ENCODE data around the gene DAP. TPM values are rescaled to one million over a fixed set of nuclear protein-coding genes. Genes with fewer than 3 reads are reported as not detected.

DAP gene
- total RNA-seq, 1 experiment from 2014 or later, result 279 TPM

DNA sequence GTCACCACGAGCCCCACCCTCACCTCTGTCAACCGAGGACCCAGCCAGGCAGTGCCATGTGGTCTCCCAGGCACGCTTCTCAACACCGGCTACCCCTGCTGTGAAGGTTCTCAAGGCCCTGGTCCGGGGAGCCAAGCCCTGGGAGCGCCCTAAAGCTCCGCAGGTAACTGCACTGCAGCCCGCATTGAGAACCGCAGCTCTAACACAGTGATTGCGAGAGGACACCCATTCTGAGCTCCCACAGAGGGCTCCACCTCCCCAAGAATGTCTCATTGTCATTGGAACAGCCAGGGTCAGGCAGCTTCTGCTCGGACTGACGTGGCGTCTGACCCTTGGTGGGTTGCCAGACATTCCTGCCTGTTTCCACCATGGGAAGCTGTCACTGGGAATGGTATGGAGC lies 108.9 kb downstream of the DAP start:
- Histone ChIP-seq H3F3A (ENCODE audit: insufficient read depth, low read depth) (peaks cover 6% of the 10 kb centered on the region; the same call in 1 of the 2 replicates), H3K27ac (no peak overlapping the region), H3K4me3 (no peak overlapping the region), H3K9me3 (ENCODE audit: insufficient read depth, low read depth) (no peaks in the 10 kb centered on the region), H3K4me1 (replicated peaks; ENCODE audit: insufficient read depth) (peaks cover 4% of the 10 kb centered on the region; the same call in 1 of the 2 replicates), H2AFZ (no peak overlapping the region), H3K27me3 (ENCODE audit: insufficient read depth, low read depth) (no peaks in the 10 kb centered on the region), H3K9me2 (ENCODE audit: insufficient read depth) (no peaks in the 10 kb centered on the region), H3K4me2 (no peak overlapping the region), H3K79me2 (ENCODE audit: low read depth) (no peaks in the 10 kb centered on the region), H3K36me3 (ENCODE audit: low read depth) (no peaks in the 10 kb centered on the region), H4K20me1 (ENCODE audit: insufficient read depth) (no peaks in the 10 kb centered on the region)
- CTCF ChIA-PET, result no interaction called here
- intact Hi-C loops (cut with micrococcal nuclease; ENCODE audit: unreplicated experiment), result no loop called here
- no peak for DNase-seq
- POLR2A ChIA-PET (ENCODE audit: unreplicated experiment), result interaction anchor here (0.6 kb wide), 1 partner anchor 9 kb away, joined by 10 read pairs; no protein-coding TSS in a partner anchor
- no TSS peak for BruUV-seq (replicated peaks)
- no peak for TF ChIP-seq EZH2 (IDR thresholded peaks at IDR 0.05; ENCODE audit: low read depth)
- TF ChIP-seq, protein P1, sequence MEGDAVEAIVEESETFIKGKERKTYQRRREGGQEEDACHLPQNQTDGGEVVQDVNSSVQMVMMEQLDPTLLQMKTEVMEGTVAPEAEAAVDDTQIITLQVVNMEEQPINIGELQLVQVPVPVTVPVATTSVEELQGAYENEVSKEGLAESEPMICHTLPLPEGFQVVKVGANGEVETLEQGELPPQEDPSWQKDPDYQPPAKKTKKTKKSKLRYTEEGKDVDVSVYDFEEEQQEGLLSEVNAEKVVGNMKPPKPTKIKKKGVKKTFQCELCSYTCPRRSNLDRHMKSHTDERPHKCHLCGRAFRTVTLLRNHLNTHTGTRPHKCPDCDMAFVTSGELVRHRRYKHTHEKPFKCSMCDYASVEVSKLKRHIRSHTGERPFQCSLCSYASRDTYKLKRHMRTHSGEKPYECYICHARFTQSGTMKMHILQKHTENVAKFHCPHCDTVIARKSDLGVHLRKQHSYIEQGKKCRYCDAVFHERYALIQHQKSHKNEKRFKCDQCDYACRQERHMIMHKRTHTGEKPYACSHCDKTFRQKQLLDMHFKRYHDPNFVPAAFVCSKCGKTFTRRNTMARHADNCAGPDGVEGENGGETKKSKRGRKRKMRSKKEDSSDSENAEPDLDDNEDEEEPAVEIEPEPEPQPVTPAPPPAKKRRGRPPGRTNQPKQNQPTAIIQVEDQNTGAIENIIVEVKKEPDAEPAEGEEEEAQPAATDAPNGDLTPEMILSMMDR (conservative IDR thresholded peaks at IDR 0.05), result no peak

DNA sequence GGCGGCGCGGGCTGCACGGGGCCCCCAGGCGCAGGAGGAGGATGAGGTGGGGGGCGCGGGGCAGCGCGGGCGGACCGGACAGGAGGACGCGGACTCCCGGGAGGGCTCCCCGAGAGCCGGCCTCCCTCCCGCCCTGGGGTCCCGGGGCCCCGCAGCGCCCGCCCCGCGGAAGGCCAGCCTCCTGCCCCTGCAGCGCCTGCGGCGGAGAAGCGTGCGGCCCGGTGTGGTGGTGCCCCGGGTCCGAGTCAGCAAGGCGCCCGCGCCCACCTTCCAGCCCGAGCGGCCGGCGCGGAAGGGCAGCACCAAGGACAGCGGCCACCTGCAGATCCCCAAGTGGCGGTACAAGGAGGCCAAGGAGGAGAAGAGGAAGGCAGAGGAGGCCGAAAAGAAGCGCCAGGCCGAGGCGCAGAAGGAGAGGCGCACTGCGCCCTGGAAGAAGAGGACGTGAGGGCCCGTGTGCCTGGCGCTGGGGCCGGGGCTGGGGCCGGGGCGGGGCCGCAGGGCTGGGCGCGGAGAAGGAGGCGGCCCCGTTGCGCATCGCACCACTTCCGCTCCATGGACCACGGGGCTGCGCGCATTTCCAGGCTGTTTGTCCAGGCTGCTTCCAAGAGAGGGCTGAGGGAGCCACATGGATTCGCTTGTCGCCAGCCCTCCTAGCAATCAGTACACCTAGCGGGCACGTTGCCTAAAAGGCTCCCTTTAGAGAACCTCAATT lies 111.2 kb downstream of the DAP start:
- Histone ChIP-seq H3F3A (ENCODE audit: insufficient read depth, low read depth) (peaks cover 2% of the 10 kb centered on the region; the same call in 1 of the 2 replicates), H3K9me3 (ENCODE audit: insufficient read depth, low read depth) (no peaks in the 10 kb centered on the region), H3K9me2 (ENCODE audit: insufficient read depth) (no peaks in the 10 kb centered on the region), H3K4me3 (no peak overlapping the region), H3K79me2 (ENCODE audit: low read depth) (no peaks in the 10 kb centered on the region), H3K36me3 (ENCODE audit: low read depth) (no peaks in the 10 kb centered on the region), H4K20me1 (ENCODE audit: insufficient read depth) (no peaks in the 10 kb centered on the region), H3K4me1 (replicated peaks; ENCODE audit: insufficient read depth) (no peaks in the 10 kb centered on the region), H3K27me3 (ENCODE audit: insufficient read depth, low read depth) (no peaks in the 10 kb centered on the region), H2AFZ (no peak overlapping the region), H3K27ac (no peak overlapping the region), H3K4me2 (no peak overlapping the region)
- TF ChIP-seq EZH2 (IDR thresholded peaks at IDR 0.05; ENCODE audit: low read depth), result no peak
- TF ChIP-seq, protein P1 (conservative IDR thresholded peaks at IDR 0.05), result no peak
- ChIA-PET POLR2A (ENCODE audit: unreplicated experiment) (no interaction called here), CTCF (no interaction called here)
- no peak for DNase-seq
- intact Hi-C loops (cut with micrococcal nuclease; ENCODE audit: unreplicated experiment), result no loop called here
- BruUV-seq (replicated peaks), result no TSS peak

DNA sequence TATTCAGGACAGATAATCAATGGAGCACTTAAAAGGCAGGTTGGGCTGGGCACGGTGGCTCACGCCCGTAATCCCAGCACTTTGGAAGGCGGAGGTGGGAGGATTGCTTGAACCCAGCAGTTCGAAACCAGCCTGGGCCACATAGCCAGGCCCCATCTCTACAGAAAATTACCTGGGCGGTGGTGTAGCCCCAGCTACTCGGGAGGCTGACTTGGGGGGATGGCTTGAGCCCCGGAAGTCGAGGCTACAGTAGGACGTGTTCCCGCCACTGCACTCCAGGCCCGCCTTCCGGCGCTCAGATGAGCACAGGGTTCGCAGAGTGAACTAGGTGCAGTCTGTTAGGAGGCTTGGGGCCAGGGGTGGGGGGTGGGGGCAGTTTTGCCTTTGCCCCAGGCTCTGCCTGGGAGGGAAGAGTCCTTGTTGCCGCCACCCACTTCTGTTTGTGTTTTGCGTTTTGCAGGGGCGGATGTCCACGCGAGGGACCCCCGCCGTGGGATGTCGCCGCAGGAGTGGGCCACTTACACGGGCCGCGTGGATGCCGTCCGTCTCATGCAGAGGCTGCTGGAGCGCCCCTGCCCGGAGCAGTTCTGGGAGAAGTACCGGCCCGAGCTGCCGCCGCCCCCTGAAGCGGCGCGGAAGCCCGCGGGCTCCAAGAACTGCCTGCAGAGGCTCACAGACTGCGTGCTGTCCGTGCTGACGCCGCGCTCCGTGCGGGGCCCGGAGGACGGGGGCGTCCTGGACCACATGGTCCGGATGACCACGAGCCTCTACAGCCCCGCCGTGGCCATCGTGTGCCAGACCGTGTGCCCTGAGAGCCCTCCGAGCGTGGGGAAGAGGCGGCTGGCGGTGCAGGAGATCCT lies 112.0 kb downstream of the DAP start:
- DNase-seq, result no peak
- H3K4me3 ChIP-seq, result no peak overlapping the region
- intact Hi-C loops (cut with micrococcal nuclease; ENCODE audit: unreplicated experiment), result no loop called here
- TF ChIP-seq, protein P1 (conservative IDR thresholded peaks at IDR 0.05), result no peak
- no peaks in the 10 kb centered on the region for H4K20me1 ChIP-seq (ENCODE audit: insufficient read depth)
- ChIA-PET CTCF (no interaction called here), POLR2A (ENCODE audit: unreplicated experiment) (no interaction called here)
- no peaks in the 10 kb centered on the region for H3K9me2 ChIP-seq (ENCODE audit: insufficient read depth)
- BruUV-seq (replicated peaks), result no TSS peak
- no peaks in the 10 kb centered on the region for H3K9me3 ChIP-seq (ENCODE audit: insufficient read depth, low read depth)
- no peaks in the 10 kb centered on the region for H3K36me3 ChIP-seq (ENCODE audit: low read depth)
- no peak overlapping the region for H3K4me2 ChIP-seq
- no peak overlapping the region for H2AFZ ChIP-seq
- H3K27ac ChIP-seq, result no peak overlapping the region
- H3F3A ChIP-seq (ENCODE audit: insufficient read depth, low read depth), result no peaks in the 10 kb centered on the region
- no peaks in the 10 kb centered on the region for H3K4me1 ChIP-seq (replicated peaks; ENCODE audit: insufficient read depth)
- no peaks in the 10 kb centered on the region for H3K27me3 ChIP-seq (ENCODE audit: insufficient read depth, low read depth)
- H3K79me2 ChIP-seq (ENCODE audit: low read depth), result no peaks in the 10 kb centered on the region

All from PC-9 (cell line).